DND-41 (cell line): Measurements from ENCODE around the gene DYNLT1.

Source experiments
- CTCF ChIP-seq: IDR thresholded peaks from 2 replicates; pipeline ENCODE4 v1.5.1; 2012; ENCODE audit warnings: borderline replicate concordance, low read length, moderate library complexity, mild to moderate bottlenecking; ENCODE audit not compliant: poor library complexity, severe bottlenecking; ENCODE audit errors: extremely low read depth
- EZH2 ChIP-seq: IDR thresholded peaks from 3 replicates; pipeline ENCODE4 v1.6.1; 2012; ENCODE audit warnings: borderline replicate concordance, low read depth, mild to moderate bottlenecking, moderate library complexity, low read length, inconsistent platforms; ENCODE audit not compliant: severe bottlenecking

- TF ChIP-seq CTCF (no peak), EZH2 (no peak)
Measured at GRCh38 chr6:158643836-158644230, 710 bp downstream of the DYNLT1 start.
